GM23338 (cell line): ENCODE measurements around the gene TGM6. TPM values are rescaled to one million over a fixed set of nuclear protein-coding genes. Genes with fewer than 3 reads are reported as not detected.

Source experiments
- ATAC-seq: fragments of 200-7000 bp; cut with Tn5 transposase; 3 replicates; pipeline ENCODE4 v1.9.1; 2020
- DNase-seq: peaks from one replicate; pipeline ENCODE4 v3.0.0-alpha.2; 2015; ENCODE audit warnings: low spot score
- H2AFZ ChIP-seq: fragments of 200-600 bp; sonication (generic); 2 replicates; pipeline ENCODE4 v1.8.0; 2016; ENCODE audit warnings: antibody characterized with exemption, mild to moderate bottlenecking, moderate library complexity
- H3F3A ChIP-seq: fragments of 200-600 bp; sonication (generic); replicated peaks from 2 replicates; pipeline ENCODE4 v1.8.0; 2017; ENCODE audit warnings: antibody characterized with exemption, mixed run types, low read depth
- H3K27ac ChIP-seq: fragments of 200-600 bp; sonication (generic); 2 replicates; pipeline ENCODE4 v1.6.1; 2016; ENCODE audit warnings: low read depth
- H3K27me3 ChIP-seq: fragments of 200-600 bp; sonication (generic); 2 replicates; pipeline ENCODE4 v1.8.0; 2016; ENCODE audit warnings: mild to moderate bottlenecking, mixed run types, moderate library complexity; ENCODE audit not compliant: insufficient read depth
- H3K36me3 ChIP-seq: fragments of 200-600 bp; sonication (generic); 2 replicates; pipeline ENCODE4 v1.8.0; 2016; ENCODE audit warnings: mild to moderate bottlenecking; ENCODE audit not compliant: insufficient read depth
- H3K4me1 ChIP-seq: fragments of 200-600 bp; sonication (generic); 2 replicates; pipeline ENCODE4 v1.8.0; 2016; ENCODE audit warnings: mild to moderate bottlenecking, moderate library complexity; ENCODE audit not compliant: insufficient read depth
- H3K4me2 ChIP-seq: fragments of 200-600 bp; sonication (generic); 2 replicates; pipeline ENCODE4 v1.7.1; 2017; ENCODE audit warnings: mixed run types
- H3K4me3 ChIP-seq: fragments of 200-600 bp; sonication (generic); 2 replicates; pipeline ENCODE4 v1.6.1; 2016; ENCODE audit warnings: mixed run types
- H3K79me2 ChIP-seq: fragments of 200-600 bp; sonication (generic); replicated peaks from 2 replicates; pipeline ENCODE4 v1.8.0; 2017; ENCODE audit warnings: mild to moderate bottlenecking; ENCODE audit not compliant: insufficient read depth
- H3K9me2 ChIP-seq: fragments of 200-600 bp; sonication (generic); 2 replicates; pipeline ENCODE4 v1.8.0; 2017; ENCODE audit not compliant: insufficient read depth
- H4K20me1 ChIP-seq: fragments of 200-600 bp; sonication (generic); replicated peaks from 2 replicates; pipeline ENCODE4 v1.8.0; 2017; ENCODE audit warnings: mild to moderate bottlenecking; ENCODE audit not compliant: insufficient read depth
- H3K27ac Mint-ChIP-seq: 2 replicates; pipeline ENCODE4 v1.8.0; 2020; ENCODE audit warnings: inconsistent platforms, mild to moderate bottlenecking, moderate library complexity, mixed read lengths
- H3K27me3 Mint-ChIP-seq: 3 replicates; pipeline ENCODE4 v1.8.0; 2022; ENCODE audit warnings: low read depth, mild to moderate bottlenecking, moderate library complexity, mixed read lengths, inconsistent platforms; ENCODE audit not compliant: insufficient read depth, poor library complexity
- H3K36me3 Mint-ChIP-seq: 3 replicates; pipeline ENCODE4 v1.8.0; 2021; ENCODE audit warnings: low read depth, mild to moderate bottlenecking, inconsistent platforms, moderate library complexity, mixed read lengths
- H3K4me1 Mint-ChIP-seq: 3 replicates; pipeline ENCODE4 v1.8.0; 2020; ENCODE audit warnings: mild to moderate bottlenecking, inconsistent platforms, mixed read lengths
- H3K4me3 Mint-ChIP-seq: 3 replicates; pipeline ENCODE4 v1.8.0; 2021; ENCODE audit warnings: moderate library complexity, mild to moderate bottlenecking, inconsistent platforms, mixed read lengths
- H3K9me3 Mint-ChIP-seq: 3 replicates; pipeline ENCODE4 v1.8.0; 2020; ENCODE audit warnings: moderate library complexity, mild to moderate bottlenecking, inconsistent platforms, mixed read lengths
- CTCF ChIP-seq, 2 experiments: fragments of 200-600 bp in 1 of 2; sonication (generic) in 1 of 2; conservative IDR thresholded peaks; 2 replicates each; pipeline versions ENCODE4 v1.5.1 to v1.6.1; 2016 to 2017; ENCODE audit warnings: antibody characterized with exemption in 2 of 2, low read depth in 2 of 2, mild to moderate bottlenecking in 2 of 2, moderate library complexity in 1 of 2
- ETS1 ChIP-seq: IDR thresholded peaks from 2 replicates; pipeline ENCODE4 v1.6.1; 2016; ENCODE audit warnings: antibody characterized with exemption
- EZH2 ChIP-seq: fragments of 200-600 bp; sonication (generic); IDR thresholded peaks from one replicate; pipeline ENCODE4 v1.8.0; 2017; ENCODE audit warnings: antibody characterized with exemption, mild to moderate bottlenecking, low read depth; ENCODE audit not compliant: unreplicated experiment
- JUNB ChIP-seq: IDR thresholded peaks from one replicate; pipeline ENCODE4 v1.6.1; 2016; ENCODE audit warnings: antibody characterized with exemption; ENCODE audit not compliant: unreplicated experiment
- NANOG ChIP-seq: IDR thresholded peaks from 2 replicates; pipeline ENCODE4 v1.6.1; 2016; ENCODE audit warnings: antibody characterized with exemption, borderline replicate concordance
- REST ChIP-seq: IDR thresholded peaks from one replicate; pipeline ENCODE4 v1.6.1; 2018; ENCODE audit warnings: antibody characterized with exemption; ENCODE audit not compliant: unreplicated experiment
- STAT1 ChIP-seq: IDR thresholded peaks from one replicate; pipeline ENCODE4 v1.6.1; 2016; ENCODE audit warnings: antibody characterized with exemption; ENCODE audit not compliant: unreplicated experiment
- ZNF331 ChIP-seq: fragments of 250-450 bp; sonication (Bioruptor Pico); IDR thresholded peaks from 2 replicates; pipeline ENCODE4 v1.5.0; 2020; ENCODE audit warnings: low read depth, mild to moderate bottlenecking, moderate library complexity
- polyA plus RNA-seq: library from polyadenylated mRNA; unstranded; fragments of >200 nt; fragmentation: Nextera tagmentation; extraction: Ambion mirVana; gene quantifications from 2 replicates; pipeline ENCODE4 v1.2.1, GENCODE V29; 2016
- total RNA-seq: library from RNA; depleted of rRNA; stranded (reverse); fragments of >200 nt; shearing (Covaris generic); gene quantifications from 2 replicates; pipeline ENCODE4 v1.2.3, GENCODE V29; 2014
- TF ChIP-seq, protein P1 (sequence below): fragments of 250-450 bp; sonication (Bioruptor Pico); IDR thresholded peaks from 2 replicates; pipeline ENCODE4 v1.5.0; 2020; ENCODE audit warnings: mild to moderate bottlenecking, moderate library complexity

The TGM6 gene
- total and polyA plus RNA-seq, 2 experiments from 2014 or later, result not detected

DNA sequence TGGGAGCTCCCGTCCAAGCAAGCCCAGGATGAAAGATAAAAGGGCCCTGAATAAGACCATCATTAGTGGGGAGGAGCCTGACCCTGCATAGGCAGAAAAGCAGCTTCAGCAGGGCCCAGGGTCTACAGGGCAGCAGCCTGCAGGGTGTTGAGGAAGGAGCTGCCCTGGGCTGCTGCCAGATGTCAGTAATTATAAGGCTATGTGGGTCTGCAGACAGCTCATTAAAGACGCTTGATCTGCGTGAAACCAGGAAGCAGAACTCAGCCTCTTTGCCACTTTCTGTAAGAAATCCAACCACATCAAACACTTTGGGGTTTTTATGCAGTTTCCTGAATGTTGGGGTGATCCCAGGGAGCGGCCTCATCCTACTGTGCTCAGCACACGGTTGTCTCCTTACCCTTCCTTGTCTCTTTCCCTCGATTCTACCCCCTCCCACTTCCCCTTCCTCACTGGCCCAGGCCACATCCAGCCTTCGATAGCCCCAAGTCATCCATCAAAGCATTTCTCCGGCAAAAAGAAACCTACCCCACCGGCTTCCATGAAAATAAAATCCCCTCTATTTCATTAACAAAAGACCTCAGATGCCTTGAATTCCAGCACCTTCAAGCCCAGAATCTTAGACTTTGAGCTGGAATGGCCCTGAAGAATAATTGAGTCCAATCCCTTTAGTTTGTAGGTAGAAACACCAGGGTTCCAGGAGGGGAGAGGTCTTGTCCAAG is 1.0 kb upstream of the TGM6 start (continued):
- TF ChIP-seq REST (no peak), ETS1 (no peak), NANOG (no peak)

DNA sequence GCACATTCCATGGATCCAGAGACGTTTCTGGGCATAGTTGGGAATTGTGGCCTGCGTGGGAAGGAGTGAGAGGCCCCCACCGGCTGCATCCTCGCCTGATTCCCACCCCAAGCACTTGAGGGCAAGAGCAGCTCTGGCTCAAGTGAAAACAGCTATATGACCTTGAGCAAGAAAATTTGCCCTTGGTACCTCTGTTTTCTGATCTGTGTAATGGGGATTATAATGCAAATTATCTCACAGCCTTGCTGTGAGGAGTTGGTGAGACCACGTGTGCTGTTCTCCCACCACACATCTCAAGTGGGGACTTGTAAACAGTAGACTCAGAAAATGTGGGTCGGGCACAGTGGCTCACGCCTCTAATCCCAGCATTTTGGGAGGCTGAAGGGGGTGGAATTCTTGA is 602 bp downstream of the TGM6 start:
- H3K27ac Mint-ChIP-seq, result no peak overlapping the region
- Histone ChIP-seq H3K4me2 (no peak overlapping the region), H3K4me1 (no peaks in the 10 kb centered on the region), H3K36me3 (no peaks in the 10 kb centered on the region), H3K27me3 (no peaks in the 10 kb centered on the region), H3K9me2 (peaks cover 20% of the 10 kb centered on the region; the same call in 1 of the 2 replicates), H3K79me2 (no peaks in the 10 kb centered on the region), H3K4me3 (no peak overlapping the region), H2AFZ (no peak overlapping the region), H3F3A (no peaks in the 10 kb centered on the region), H4K20me1 (no peaks in the 10 kb centered on the region), H3K27ac (no peak overlapping the region)
- no peak overlapping the region for H3K4me3 Mint-ChIP-seq
- H3K9me3 Mint-ChIP-seq, result no peaks in the 10 kb centered on the region
- H3K27me3 Mint-ChIP-seq, result peaks cover 7% of the 10 kb centered on the region
- no peak for DNase-seq
- no peaks in the 10 kb centered on the region for H3K36me3 Mint-ChIP-seq
- ATAC-seq, result no peak
- H3K4me1 Mint-ChIP-seq, result peaks cover 11% of the 10 kb centered on the region
- TF ChIP-seq EZH2, result no peak
- no peak for TF ChIP-seq STAT1
- TF ChIP-seq ZNF331 (CRISPR knock-in tag), result no peak
- no peak for TF ChIP-seq JUNB
- TF ChIP-seq CTCF (conservative IDR thresholded peaks at IDR 0.05; ENCODE audit: low read depth in 2 of 2), result no peak
- TF ChIP-seq, protein P1, sequence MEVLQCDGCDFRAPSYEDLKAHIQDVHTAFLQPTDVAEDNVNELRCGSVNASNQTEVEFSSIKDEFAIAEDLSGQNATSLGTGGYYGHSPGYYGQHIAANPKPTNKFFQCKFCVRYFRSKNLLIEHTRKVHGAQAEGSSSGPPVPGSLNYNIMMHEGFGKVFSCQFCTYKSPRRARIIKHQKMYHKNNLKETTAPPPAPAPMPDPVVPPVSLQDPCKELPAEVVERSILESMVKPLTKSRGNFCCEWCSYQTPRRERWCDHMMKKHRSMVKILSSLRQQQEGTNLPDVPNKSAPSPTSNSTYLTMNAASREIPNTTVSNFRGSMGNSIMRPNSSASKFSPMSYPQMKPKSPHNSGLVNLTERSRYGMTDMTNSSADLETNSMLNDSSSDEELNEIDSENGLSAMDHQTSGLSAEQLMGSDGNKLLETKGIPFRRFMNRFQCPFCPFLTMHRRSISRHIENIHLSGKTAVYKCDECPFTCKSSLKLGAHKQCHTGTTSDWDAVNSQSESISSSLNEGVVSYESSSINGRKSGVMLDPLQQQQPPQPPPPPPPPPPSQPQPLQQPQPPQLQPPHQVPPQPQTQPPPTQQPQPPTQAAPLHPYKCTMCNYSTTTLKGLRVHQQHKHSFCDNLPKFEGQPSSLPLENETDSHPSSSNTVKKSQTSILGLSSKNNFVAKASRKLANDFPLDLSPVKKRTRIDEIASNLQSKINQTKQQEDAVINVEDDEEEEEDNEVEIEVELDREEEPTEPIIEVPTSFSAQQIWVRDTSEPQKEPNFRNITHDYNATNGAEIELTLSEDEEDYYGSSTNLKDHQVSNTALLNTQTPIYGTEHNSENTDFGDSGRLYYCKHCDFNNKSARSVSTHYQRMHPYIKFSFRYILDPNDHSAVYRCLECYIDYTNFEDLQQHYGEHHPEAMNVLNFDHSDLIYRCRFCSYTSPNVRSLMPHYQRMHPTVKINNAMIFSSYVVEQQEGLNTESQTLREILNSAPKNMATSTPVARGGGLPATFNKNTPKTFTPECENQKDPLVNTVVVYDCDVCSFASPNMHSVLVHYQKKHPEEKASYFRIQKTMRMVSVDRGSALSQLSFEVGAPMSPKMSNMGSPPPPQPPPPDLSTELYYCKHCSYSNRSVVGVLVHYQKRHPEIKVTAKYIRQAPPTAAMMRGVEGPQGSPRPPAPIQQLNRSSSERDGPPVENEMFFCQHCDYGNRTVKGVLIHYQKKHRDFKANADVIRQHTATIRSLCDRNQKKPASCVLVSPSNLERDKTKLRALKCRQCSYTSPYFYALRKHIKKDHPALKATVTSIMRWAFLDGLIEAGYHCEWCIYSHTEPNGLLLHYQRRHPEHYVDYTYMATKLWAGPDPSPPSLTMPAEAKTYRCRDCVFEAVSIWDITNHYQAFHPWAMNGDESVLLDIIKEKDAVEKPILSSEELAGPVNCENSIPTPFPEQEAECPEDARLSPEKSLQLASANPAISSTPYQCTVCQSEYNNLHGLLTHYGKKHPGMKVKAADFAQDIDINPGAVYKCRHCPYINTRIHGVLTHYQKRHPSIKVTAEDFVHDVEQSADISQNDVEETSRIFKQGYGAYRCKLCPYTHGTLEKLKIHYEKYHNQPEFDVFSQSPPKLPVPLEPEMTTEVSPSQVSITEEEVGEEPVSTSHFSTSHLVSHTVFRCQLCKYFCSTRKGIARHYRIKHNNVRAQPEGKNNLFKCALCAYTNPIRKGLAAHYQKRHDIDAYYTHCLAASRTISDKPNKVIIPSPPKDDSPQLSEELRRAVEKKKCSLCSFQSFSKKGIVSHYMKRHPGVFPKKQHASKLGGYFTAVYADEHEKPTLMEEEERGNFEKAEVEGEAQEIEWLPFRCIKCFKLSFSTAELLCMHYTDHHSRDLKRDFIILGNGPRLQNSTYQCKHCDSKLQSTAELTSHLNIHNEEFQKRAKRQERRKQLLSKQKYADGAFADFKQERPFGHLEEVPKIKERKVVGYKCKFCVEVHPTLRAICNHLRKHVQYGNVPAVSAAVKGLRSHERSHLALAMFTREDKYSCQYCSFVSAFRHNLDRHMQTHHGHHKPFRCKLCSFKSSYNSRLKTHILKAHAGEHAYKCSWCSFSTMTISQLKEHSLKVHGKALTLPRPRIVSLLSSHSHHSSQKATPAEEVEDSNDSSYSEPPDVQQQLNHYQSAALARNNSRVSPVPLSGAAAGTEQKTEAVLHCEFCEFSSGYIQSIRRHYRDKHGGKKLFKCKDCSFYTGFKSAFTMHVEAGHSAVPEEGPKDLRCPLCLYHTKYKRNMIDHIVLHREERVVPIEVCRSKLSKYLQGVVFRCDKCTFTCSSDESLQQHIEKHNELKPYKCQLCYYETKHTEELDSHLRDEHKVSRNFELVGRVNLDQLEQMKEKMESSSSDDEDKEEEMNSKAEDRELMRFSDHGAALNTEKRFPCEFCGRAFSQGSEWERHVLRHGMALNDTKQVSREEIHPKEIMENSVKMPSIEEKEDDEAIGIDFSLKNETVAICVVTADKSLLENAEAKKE (CRISPR knock-in tag), result no peak
